Measurements from ENCODE around the gene EFNB1.

Gene EFNB1

GRCh38 chrX:68827848-68828624, 785 bp upstream of the EFNB1 start:
- FAIRE-seq: no peak

DNA sequence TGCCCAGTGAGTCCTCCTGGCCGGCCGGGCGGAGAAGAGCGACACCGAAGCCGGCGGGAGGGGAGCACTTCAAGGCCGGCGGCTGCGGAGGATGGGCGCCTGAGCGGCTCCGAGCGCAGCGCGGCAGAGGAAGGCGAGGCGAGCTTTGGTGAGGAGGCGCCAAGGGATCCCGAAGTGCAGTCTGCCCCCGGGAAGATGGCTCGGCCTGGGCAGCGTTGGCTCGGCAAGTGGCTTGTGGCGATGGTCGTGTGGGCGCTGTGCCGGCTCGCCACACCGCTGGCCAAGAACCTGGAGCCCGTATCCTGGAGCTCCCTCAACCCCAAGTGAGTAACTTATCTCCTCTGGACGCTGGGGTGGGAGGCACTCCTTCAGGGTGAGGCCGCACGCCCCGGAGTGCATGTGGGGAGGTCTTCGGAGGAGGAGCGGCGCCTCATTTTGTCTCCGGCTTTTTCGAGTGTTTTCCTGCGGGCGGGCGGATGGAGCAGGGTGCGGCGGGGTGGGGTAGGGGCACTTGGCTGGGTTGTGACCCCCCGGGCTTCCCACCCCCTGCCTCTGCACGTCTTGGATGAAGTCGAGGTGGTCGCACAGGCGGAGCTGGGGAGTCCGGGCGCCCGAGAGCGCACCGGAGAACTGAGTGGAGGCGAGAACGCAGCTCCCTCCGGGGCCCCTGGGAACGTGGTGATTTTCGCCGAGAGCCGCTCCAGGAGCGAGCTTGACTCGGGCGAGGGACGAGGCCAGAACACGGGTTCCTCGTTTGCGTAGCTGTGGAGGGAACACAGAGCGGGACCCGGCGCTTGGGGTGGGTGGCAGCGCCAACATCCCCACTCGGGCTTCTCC, 979 bp downstream of the EFNB1 start:
- no peak for FAIRE-seq

- FAIRE-seq: no peak
Observed at GRCh38 chrX:68830419-68831404, 1.9 kb downstream of the EFNB1 start.

- no peak for FAIRE-seq
Observed at GRCh38 chrX:68831405-68832100, 2.7 kb downstream of the EFNB1 start.

GRCh38 chrX:68832101-68832416, 3.2 kb downstream of the EFNB1 start:
- FAIRE-seq: no peak

DNA sequence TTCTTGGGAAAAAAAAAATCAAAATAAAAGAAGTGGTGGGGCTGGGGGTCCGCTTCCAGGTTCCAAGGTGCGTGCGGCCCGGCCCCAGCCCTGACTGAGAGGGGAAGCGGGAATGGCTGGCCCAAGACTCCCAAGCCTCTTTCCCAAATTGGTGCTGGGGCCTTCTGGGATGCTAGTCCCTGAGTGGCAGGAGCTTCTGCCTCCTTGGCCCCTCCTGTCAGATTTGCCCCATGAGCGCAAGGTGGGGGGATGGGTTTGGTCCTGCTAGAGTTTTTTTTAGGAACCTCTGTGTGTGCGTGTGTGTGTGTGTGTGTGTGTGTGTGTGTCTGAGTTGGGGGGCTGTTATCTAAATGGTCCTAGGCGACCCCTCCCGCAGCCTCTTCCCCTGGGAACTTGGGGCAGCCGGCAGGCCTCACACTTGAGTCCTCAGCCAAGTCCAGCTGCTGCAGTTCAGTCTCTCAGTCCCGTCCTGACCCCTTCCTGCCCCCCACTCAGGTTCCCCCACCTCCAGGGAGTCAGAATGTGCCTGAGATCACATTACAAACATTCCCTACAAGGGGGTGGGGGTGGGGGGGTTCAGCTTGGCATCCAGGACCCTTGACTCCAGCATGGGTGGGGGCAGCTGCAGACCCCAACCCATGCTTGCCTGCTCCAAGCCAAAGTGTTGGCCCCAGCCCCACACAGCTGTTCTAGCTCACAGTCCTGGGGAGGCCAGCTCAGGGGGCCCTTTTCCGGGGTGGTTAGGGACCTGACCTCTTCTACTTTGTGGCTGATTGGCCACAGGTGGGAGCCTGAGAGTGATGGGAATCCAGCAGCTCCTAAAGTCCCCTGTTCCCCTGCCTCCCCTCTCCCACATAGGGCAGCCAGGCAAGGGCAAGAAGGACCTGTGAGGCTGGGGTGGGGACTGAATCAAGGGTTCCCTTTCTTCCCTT, 4.0 kb downstream of the EFNB1 start:
- no peak for FAIRE-seq

DNA sequence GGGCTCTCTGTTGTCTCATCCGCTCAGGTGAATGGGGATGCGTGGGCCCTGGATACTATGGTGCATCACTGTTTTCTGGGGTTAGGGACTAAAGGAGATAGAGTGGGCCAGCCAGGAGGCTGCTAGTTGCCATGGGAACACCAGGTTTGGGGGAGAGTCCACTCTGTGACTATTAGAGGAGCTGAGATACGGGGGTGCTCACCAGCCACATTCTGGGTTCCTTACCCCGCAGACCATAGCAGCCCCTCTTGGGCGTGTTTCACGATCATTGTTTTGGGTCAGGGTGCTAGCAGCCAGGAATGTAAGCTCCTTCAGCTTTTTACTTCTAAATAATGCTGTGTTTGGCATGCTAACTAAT, 4.6 kb downstream of the EFNB1 start:
- no peak for FAIRE-seq

GRCh38 chrX:68833855-68834331, 5.1 kb downstream of the EFNB1 start:
- FAIRE-seq: no peak

DNA sequence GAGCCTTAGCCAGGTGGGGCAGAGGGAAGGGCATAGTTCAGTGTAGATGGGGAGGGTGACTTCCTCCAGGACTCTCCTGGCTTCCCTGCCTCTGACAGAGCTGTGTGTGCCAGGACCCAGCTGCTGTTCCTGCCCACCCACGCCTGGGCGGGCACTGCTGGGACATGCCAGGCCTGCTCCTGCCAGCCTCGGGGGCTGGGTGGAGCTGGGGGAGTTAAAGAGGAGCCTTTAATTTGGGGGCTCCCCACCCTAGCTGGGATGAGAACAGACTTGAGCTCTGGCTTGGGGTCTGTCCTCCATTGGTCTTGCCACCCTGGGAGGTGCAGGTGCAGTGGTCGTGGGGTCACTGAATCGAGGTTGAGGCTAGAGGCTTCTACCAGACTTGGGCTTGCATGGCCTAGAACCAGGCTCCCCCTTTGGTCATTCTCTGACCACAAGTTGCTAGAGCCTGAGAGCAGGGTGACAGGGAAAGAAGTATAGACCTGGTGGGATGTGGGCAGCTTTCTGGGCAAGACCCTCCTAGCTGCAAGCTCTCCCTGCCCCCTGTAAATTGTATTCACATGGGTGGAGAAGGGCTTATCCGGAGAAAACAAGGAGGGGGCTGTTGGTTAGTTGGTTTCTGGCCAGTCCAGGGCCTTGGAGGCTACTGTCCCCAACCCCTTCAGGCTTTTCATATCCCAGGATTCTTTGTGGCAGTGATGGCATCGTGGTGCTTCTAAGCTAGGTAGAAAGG, 5.7 kb downstream of the EFNB1 start:
- FAIRE-seq: no peak

DNA sequence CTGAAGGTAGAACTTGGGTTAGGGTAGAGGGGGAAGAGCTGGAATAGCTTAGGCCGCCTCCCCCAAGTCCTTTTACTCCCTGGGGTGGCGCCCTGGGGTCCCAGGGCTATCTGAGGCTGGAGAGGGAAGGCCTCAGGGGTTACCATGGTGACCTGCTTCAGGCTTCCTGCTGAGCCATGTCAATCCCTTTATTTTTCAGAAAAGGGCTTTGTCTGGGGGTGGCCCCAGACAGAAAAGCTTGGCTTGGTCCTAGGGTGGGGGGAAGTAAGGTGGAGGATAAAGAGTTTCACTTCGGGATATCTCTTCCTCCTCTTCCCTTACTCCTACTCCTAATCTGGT, 6.3 kb downstream of the EFNB1 start:
- FAIRE-seq: no peak

DNA sequence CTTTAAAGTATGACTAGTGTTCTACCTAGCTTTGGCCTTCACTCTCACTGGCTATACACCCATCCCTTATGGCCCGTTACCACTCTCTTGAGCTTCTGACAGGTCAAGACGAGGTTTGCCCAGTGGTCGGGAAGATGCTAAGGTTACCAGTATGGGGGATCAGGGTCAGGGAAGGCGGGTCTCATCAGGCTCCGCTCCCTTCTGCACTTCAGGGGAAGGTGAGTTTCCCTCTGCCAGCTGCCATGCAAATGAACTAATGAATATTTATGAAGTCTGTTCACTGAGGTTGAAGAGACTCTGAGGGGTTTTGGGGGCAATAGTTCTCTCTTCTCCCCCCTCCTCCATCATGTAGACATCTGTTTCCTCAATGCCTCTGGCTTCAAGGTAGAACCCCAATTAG, 6.6 kb downstream of the EFNB1 start:
- no peak for FAIRE-seq

GRCh38 chrX:68837119-68837518, 8.3 kb downstream of the EFNB1 start:
- no peak for FAIRE-seq

DNA sequence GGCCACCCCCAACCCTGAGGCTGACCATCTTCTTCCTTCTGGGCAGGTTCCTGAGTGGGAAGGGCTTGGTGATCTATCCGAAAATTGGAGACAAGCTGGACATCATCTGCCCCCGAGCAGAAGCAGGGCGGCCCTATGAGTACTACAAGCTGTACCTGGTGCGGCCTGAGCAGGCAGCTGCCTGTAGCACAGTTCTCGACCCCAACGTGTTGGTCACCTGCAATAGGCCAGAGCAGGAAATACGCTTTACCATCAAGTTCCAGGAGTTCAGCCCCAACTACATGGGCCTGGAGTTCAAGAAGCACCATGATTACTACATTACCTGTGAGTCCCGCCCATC, 9.7 kb downstream of the EFNB1 start:
- FAIRE-seq: no peak

DNA sequence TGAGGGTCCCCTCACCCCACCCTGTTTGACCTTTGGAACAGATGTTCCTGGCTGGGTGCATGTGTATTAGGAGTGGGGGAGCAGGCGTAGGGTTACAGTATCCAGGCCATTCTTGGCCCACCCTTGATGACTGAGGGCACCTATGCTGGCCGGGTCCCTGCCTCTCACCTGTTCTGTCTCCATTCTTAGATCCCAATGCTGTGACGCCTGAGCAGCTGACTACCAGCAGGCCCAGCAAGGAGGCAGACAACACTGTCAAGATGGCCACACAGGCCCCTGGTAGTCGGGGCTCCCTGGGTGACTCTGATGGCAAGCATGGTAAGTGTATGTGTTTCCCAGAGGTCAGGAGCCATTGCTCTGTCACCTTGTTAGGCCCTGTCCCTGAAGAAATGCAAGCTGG, 10.9 kb downstream of the EFNB1 start:
- no peak for FAIRE-seq

DNA sequence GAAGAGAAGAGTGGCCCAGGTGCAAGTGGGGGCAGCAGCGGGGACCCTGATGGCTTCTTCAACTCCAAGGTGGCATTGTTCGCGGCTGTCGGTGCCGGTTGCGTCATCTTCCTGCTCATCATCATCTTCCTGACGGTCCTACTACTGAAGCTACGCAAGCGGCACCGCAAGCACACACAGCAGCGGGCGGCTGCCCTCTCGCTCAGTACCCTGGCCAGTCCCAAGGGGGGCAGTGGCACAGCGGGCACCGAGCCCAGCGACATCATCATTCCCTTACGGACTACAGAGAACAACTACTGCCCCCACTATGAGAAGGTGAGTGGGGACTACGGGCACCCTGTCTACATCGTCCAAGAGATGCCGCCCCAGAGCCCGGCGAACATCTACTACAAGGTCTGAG, 11.4 kb downstream of the EFNB1 start:
- FAIRE-seq: no peak

GRCh38 chrX:68841251-68842049, 12.6 kb downstream of the EFNB1 start:
- FAIRE-seq: no peak

DNA sequence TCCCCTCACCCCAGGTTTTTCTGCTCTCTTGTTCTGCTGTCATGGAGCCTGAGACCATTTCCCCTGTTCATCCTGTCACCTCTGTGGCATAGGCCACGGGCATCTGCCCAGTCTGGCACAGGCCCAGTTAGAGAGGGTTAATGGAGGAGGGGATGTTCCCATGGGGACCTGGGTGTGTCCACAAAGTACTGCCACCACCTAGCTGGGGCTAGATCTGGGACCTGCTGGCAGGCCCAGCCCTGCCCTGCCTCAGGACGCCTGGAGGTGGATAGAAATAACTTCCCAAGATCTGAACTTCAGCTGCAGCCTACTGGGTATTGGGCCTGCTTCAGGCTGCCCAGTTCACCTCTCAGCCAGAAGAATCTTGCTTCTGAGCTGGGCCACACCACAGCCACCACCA, 13.5 kb downstream of the EFNB1 start:
- FAIRE-seq: no peak

- FAIRE-seq: no peak
Observed at GRCh38 chrX:68842781-68843581, 14.2 kb downstream of the EFNB1 start.

DNA sequence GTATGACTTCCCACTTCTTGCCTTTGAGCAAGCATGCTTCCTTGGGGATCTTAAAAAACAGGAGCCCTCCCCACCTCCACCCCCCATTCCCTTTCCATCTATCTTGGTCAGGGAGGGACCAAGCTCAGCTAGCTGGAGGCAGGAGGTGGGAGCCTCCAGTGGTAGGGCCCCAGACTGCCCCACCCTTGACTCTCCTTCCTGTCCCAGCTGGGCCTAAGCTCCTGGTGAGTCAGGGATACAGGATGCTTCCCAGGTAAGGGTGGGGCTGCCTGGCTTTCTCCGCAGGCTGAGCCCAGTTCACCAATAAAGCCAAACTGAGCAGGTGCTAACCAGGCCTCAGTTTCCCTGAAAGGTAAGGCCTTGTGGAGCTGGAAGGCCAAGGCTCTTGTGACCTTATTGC, 15.2 kb downstream of the EFNB1 start:
- FAIRE-seq: no peak
